ENCODE results near the gene HAGH. TPM values are rescaled to one million over a fixed set of nuclear protein-coding genes. Genes with fewer than 3 reads are reported as not detected.

HAGH gene
- total and polyA plus RNA-seq, 12 donors, result 115 to 179 (median 161) TPM

- WGBS, 2 donors, result 87 to 91% methylated on average over 14 of the region's 14 CpGs
- peaks cover 11 to 43% (median 24%) of the 10 kb centered on the region in 9 donors for H3K4me1 ChIP-seq
- H3K27ac ChIP-seq, result no peak overlapping the region
- ATAC-seq, result no peak
- intact Hi-C loops (cut with DNase I), result no loop called here
- H3K9me3 ChIP-seq, result no peaks in the 10 kb centered on the region
- no peak overlapping the region for H3K4me3 ChIP-seq
- no peaks in the 10 kb centered on the region for H3K27me3 ChIP-seq
- peak in 1 of 2 donors; percentile 14 for DNase-seq
- peaks cover 0 to 56% (median 12%) of the 10 kb centered on the region in 9 donors for H3K36me3 ChIP-seq
- TF ChIP-seq CTCF (IDR thresholded peaks at IDR 0.05), result no peak
Observed at GRCh38 chr16:1785846-1786170, 40.8 kb downstream of the HAGH start.

GRCh38 chr16:1784977-1785845 is 41.4 kb downstream of the HAGH start:
- peak in 1 of 2 donors; percentile 10 for DNase-seq
- TF ChIP-seq CTCF (IDR thresholded peaks at IDR 0.05), result no peak
- ATAC-seq, result no peak
- H3K36me3 ChIP-seq, result peaks cover 0 to 58% (median 12%) of the 10 kb centered on the region in 9 donors
- WGBS, 2 donors, result 89 to 92% methylated on average over 26 of the region's 26 CpGs
- H3K27ac ChIP-seq, result no peak overlapping the region
- intact Hi-C loops (cut with DNase I), result no loop called here
- peaks cover 12 to 49% (median 30%) of the 10 kb centered on the region in 9 donors for H3K4me1 ChIP-seq
- H3K9me3 ChIP-seq, result no peaks in the 10 kb centered on the region
- H3K27me3 ChIP-seq, result no peaks in the 10 kb centered on the region
- H3K4me3 ChIP-seq, result no peak overlapping the region

- WGBS, 2 donors, result 0% methylated on average over 100 to 102 of the region's 102 CpGs
- ATAC-seq, result peak; percentile 91 to 98 (median 96)
Observed at GRCh38 chr16:1782408-1783264, 44.0 kb downstream of the HAGH start, which contains the start of the genes NUBP2 and SPSB3. NUBP2 (plus strand) TSS chr16:1782960; CDS start chr16:1783021, 61 bp downstream. SPSB3 (minus strand) TSS chr16:1782571; CDS start chr16:1781483, 1,088 bp downstream.

More at GRCh38 chr16:1782408-1783264, 44.0 kb downstream of the HAGH start, which contains the start of the genes NUBP2 and SPSB3:
- Histone ChIP-seq H3K36me3 (peaks cover 0 to 63% (median 9%) of the 10 kb centered on the region in 9 donors), H3K27me3 (no peaks in the 10 kb centered on the region), H3K9me3 (no peaks in the 10 kb centered on the region), H3K4me1 (peaks cover 16 to 61% (median 34%) of the 10 kb centered on the region in 9 donors), H3K4me3 (peak within 1 kb of the TSS; percentile 68 to 96 (median 88)), H3K27ac (peak within 1 kb of the TSS; percentile 52 to 92 (median 88))
- intact Hi-C loops (cut with DNase I), result no loop called here
- DNase-seq, result peak; percentile 99 to 100
- no peak for TF ChIP-seq CTCF (IDR thresholded peaks at IDR 0.05)
